Right lobe of liver (tissue), 4 donors: Measurements from ENCODE around the gene CDKAL1.

ENCODE experiments used
- CTCF ChIP-seq, 4 donors: fragments of 200-600 bp in 3 of 4; fragments of 450-650 bp in 1 of 4; IDR thresholded peaks; one replicate each; pipeline versions ENCODE4 v1.5.1 to v1.8.0; 2016 to 2022; ENCODE audit warnings: antibody characterized with exemption in 4 of 4, mild to moderate bottlenecking in 2 of 4
- POLR2A ChIP-seq: fragments of 450-650 bp; IDR thresholded peaks from one replicate; pipeline ENCODE4 v1.6.1; 2017; ENCODE audit warnings: antibody characterized with exemption, mild to moderate bottlenecking
- donor health status: DM: no; HTN: no; CAD: no.
- donor health status: DM: no; HTN: no; CAD: no.
- donor health status: DM: no; HTN: yes; CAD: no.

GRCh38 chr6:21228876-21229460 is 694.7 kb downstream of the CDKAL1 start:
- TF ChIP-seq CTCF (IDR thresholded peaks at IDR 0.05): no peak
- no peak for TF ChIP-seq POLR2A
